Naive thymus-derived CD4-positive, alpha-beta T cell (primary cell): ENCODE data around the gene SEC22A. TPM values are rescaled to one million over a fixed set of nuclear protein-coding genes. Genes with fewer than 3 reads are reported as not detected.
"Not testable (repeated sequence)": the region's sequence is repeated elsewhere in the genome, so short reads cannot be mapped to it uniquely, and the experiment has no call there.

Experiments used
- ATAC-seq: fragments of 150-1000 bp; cut with Tn5 transposase; 2 replicates; pipeline ENCODE4 v1.10.0; 2021; ENCODE audit warnings: mild to moderate bottlenecking, moderate library complexity
- CTCF ChIA-PET: fragments of 350-600 bp; sonication (Branson Sonifier 250); formaldehyde crosslinking; loops from one replicate; lab custom pipeline; 2021; ENCODE audit warnings: antibody characterized with exemption; lab: Charles Lee
- POLR2A ChIA-PET: fragments of 350-600 bp; sonication (Branson Sonifier 250); formaldehyde crosslinking; loops from one replicate; lab custom pipeline; 2021; ENCODE audit warnings: antibody characterized with exemption, inconsistent platforms; lab: Charles Lee
- DNase-seq, 9 donors: peaks; one replicate each; pipeline versions ENCODE4 v3.0.0 to v3.0.0-alpha.2; 2020 to 2022; ENCODE audit warnings: mixed read lengths in 1 of 9
- H3K27ac ChIP-seq: one replicate; pipeline ENCODE4 v1.7.0; 2013; ENCODE audit warnings: mild to moderate bottlenecking, low read depth, low read length, moderate library complexity
- H3K27me3 ChIP-seq, 2 donors: one replicate each; pipeline ENCODE4 v1.7.0; 2013; ENCODE audit warnings: low read length in 2 of 2, mild to moderate bottlenecking in 2 of 2, moderate library complexity in 2 of 2; ENCODE audit not compliant: control insufficient read depth in 2 of 2, insufficient read depth in 2 of 2
- H3K36me3 ChIP-seq, 3 experiments: 1 replicate in 2 of 3; 2 replicates in 1 of 3; pipeline ENCODE4 v1.7.0; 2013; ENCODE audit warnings: low read length in 3 of 3, mild to moderate bottlenecking in 3 of 3, moderate library complexity in 1 of 3; ENCODE audit not compliant: insufficient read depth in 3 of 3, control insufficient read depth in 2 of 3
- H3K4me1 ChIP-seq, 2 donors: one replicate each; pipeline ENCODE4 v1.7.0; 2013; ENCODE audit warnings: low read length in 2 of 2, mild to moderate bottlenecking in 2 of 2, moderate library complexity in 1 of 2; ENCODE audit not compliant: control insufficient read depth in 2 of 2, insufficient read depth in 2 of 2
- H3K4me3 ChIP-seq: 2 replicates; pipeline ENCODE4 v1.7.0; 2013; ENCODE audit warnings: mild to moderate bottlenecking, low read length
- H3K9me3 ChIP-seq, 3 experiments: 1 replicate in 2 of 3; 2 replicates in 1 of 3; pipeline ENCODE4 v1.7.0; 2013; ENCODE audit warnings: low read length in 3 of 3; ENCODE audit not compliant: control insufficient read depth in 2 of 3
- H3K27ac Mint-ChIP-seq, 9 donors: one replicate each; pipeline ENCODE4 v1.8.0; 2020 to 2022; ENCODE audit warnings: mixed read lengths in 9 of 9, mild to moderate bottlenecking in 8 of 9, moderate library complexity in 5 of 9, inconsistent platforms in 2 of 9
- H3K27me3 Mint-ChIP-seq, 5 donors: one replicate each; pipeline ENCODE4 v1.8.0; 2021 to 2022; ENCODE audit warnings: mixed read lengths in 5 of 5, mild to moderate bottlenecking in 1 of 5
- H3K36me3 Mint-ChIP-seq, 5 donors: one replicate each; pipeline ENCODE4 v1.8.0; 2020 to 2022; ENCODE audit warnings: mixed read lengths in 5 of 5, mild to moderate bottlenecking in 3 of 5, inconsistent platforms in 1 of 5
- H3K4me1 Mint-ChIP-seq, 7 donors: one replicate each; pipeline ENCODE4 v1.8.0; 2020 to 2022; ENCODE audit warnings: mixed read lengths in 7 of 7, mild to moderate bottlenecking in 3 of 7, inconsistent platforms in 1 of 7
- H3K4me3 Mint-ChIP-seq, 10 donors: one replicate each; pipeline ENCODE4 v1.8.0; 2020 to 2022; ENCODE audit warnings: mild to moderate bottlenecking in 10 of 10, mixed read lengths in 10 of 10, moderate library complexity in 6 of 10, inconsistent platforms in 2 of 10
- H3K9me3 Mint-ChIP-seq, 11 donors: one replicate each; pipeline ENCODE4 v1.8.0; 2020 to 2022; ENCODE audit warnings: mixed read lengths in 11 of 11, mild to moderate bottlenecking in 4 of 11, inconsistent platforms in 1 of 11, moderate library complexity in 1 of 11
- intact Hi-C, 2 donors: fragments of 100-400 bp; cut with micrococcal nuclease; formaldehyde crosslinking; loops; one replicate each; pipeline ENCODE4 v1.15.1; 2023
- polyA plus RNA-seq, 2 donors: library from polyadenylated mRNA; unstranded; fragments of 300-500 nt; fragmentation: Illumina TruSeq; gene quantifications; one replicate each; pipeline ENCODE4 v1.2.3, GENCODE V29; 2021
- total RNA-seq, 6 experiments: library from RNA in 5 of 6; stranded (reverse) in 5 of 6; gene quantifications; 1 replicate in 5 of 6; 2 replicates in 1 of 6; pipeline ENCODE4 v1.2.3 and lab custom pipeline; 2021 to 2026

SEC22A gene
- total and polyA plus RNA-seq, 7 experiments from 2014 or later, result 14.0 to 20.1 (median 16.1) TPM

DNA sequence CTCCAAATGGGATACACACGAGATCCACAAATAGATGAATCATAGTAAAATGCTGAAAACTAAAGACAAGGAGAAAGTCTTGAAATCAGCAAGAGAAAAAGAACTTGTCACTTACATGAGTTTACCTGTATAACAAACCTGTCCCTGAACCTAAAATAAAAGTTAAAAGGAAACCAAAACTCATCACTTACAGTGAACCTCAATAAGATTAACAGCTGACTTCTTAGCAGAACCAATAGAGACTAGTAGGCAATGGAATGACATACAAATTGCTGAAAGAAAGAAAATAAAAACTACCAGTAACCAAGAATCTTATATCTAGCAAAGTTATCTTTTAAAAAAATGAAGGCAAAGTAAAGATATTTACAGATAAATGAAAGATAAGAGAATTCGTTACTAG lies 27.4 kb downstream of the SEC22A start:
- ATAC-seq (no peak), DNase-seq (peak in 2 of 9 donors; percentile 1 to 7)
- Mint-ChIP-seq H3K9me3 (peaks cover 0 to 28% (median 14%) of the 10 kb centered on the region in 11 donors), H3K27me3 (no peaks in the 10 kb centered on the region), H3K36me3 (peaks cover 20 to 73% (median 65%) of the 10 kb centered on the region in 5 donors), H3K4me3 (no peak overlapping the region), H3K27ac (no peak overlapping the region), H3K4me1 (peaks cover 0 to 3% (median 0%) of the 10 kb centered on the region in 7 donors)
- POLR2A ChIA-PET, result no interaction called here
- intact Hi-C loops, result no loop called here
- peaks cover 0 to 13% (median 4%) of the 10 kb centered on the region in 3 experiments for H3K9me3 ChIP-seq
- no peak overlapping the region for H3K4me3 ChIP-seq
- H3K27me3 ChIP-seq, result no peaks in the 10 kb centered on the region
- peaks cover 0 to 29% (median 0%) of the 10 kb centered on the region in 3 experiments for H3K36me3 ChIP-seq
- CTCF ChIA-PET, result no interaction called here
- H3K4me1 ChIP-seq, result no peaks in the 10 kb centered on the region
- H3K27ac ChIP-seq, result no peak overlapping the region

GRCh38 chr3:123236902-123237301 lies 35.2 kb downstream of the SEC22A start:
- peaks cover 9 to 37% (median 26%) of the 10 kb centered on the region in 7 donors for H3K4me1 Mint-ChIP-seq
- peaks cover 0 to 3% (median 0%) of the 10 kb centered on the region in 11 donors for H3K9me3 Mint-ChIP-seq
- ChIA-PET POLR2A (no interaction called here), CTCF (no interaction called here)
- DNase-seq, result no peak
- intact Hi-C loops, result no loop called here
- no peak for ATAC-seq
- H3K36me3 Mint-ChIP-seq, result peaks cover 14 to 65% (median 59%) of the 10 kb centered on the region in 5 donors
- Histone ChIP-seq H3K4me3 (no peak overlapping the region), H3K27me3 (no peaks in the 10 kb centered on the region), H3K4me1 (no peaks in the 10 kb centered on the region), H3K27ac (no peak overlapping the region), H3K36me3 (peaks cover 0 to 6% (median 0%) of the 10 kb centered on the region in 3 experiments), H3K9me3 (no peaks in the 10 kb centered on the region)
- no peak overlapping the region for H3K27ac Mint-ChIP-seq
- no peak overlapping the region for H3K4me3 Mint-ChIP-seq
- no peaks in the 10 kb centered on the region for H3K27me3 Mint-ChIP-seq

DNA sequence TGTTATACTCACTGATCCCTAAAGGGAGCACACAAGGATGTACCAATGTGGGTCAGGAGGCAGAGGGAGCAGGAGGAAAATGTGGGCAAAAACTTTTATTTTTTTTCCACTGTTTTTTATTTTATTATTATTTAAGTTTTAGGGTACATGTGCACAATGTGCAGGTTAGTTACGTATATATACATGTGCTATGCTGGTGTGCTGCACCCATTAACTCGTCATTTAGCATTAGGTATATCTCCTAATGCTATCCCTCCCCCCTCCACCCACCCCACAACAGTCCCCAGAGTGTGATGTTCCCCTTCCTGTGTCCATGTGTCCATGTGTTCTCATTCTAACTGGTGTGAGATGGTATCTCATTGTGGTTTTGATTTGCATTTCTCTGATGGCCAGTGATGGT lies 37.4 kb downstream of the SEC22A start:
- H3K36me3 ChIP-seq, H3K27me3 ChIP-seq, H3K9me3 Mint-ChIP-seq, H3K9me3 ChIP-seq, intact Hi-C loops, CTCF ChIA-PET, H3K4me3 Mint-ChIP-seq, H3K27ac ChIP-seq, ATAC-seq, H3K4me1 ChIP-seq, H3K4me3 ChIP-seq, H3K27me3 Mint-ChIP-seq, POLR2A ChIA-PET, DNase-seq: not testable (repeated sequence)
- peak overlapping the region in 2 of 9 donors; percentile 49 to 76 for H3K27ac Mint-ChIP-seq
- peaks cover 9 to 57% (median 44%) of the 10 kb centered on the region in 7 donors for H3K4me1 Mint-ChIP-seq
- H3K36me3 Mint-ChIP-seq, result peaks cover 10 to 65% (median 51%) of the 10 kb centered on the region in 5 donors

- H3K4me1 Mint-ChIP-seq, result peaks cover 13 to 63% (median 48%) of the 10 kb centered on the region in 7 donors
- H3K4me3 Mint-ChIP-seq, result no peak overlapping the region
- no peak for DNase-seq
- ChIA-PET CTCF (no interaction called here), POLR2A (no interaction called here)
- peaks cover 0 to 3% (median 0%) of the 10 kb centered on the region in 11 donors for H3K9me3 Mint-ChIP-seq
- Histone ChIP-seq H3K9me3 (no peaks in the 10 kb centered on the region), H3K4me3 (no peak overlapping the region), H3K27me3 (no peaks in the 10 kb centered on the region), H3K4me1 (no peaks in the 10 kb centered on the region), H3K27ac (no peak overlapping the region), H3K36me3 (peaks cover 0 to under 1% (median 0%) of the 10 kb centered on the region in 3 experiments)
- intact Hi-C loops, result no loop called here
- peak overlapping the region in 4 of 9 donors; percentile 28 to 76 (median 46) for H3K27ac Mint-ChIP-seq
- ATAC-seq, result no peak
- H3K27me3 Mint-ChIP-seq, result no peaks in the 10 kb centered on the region
- H3K36me3 Mint-ChIP-seq, result peaks cover 10 to 71% (median 49%) of the 10 kb centered on the region in 5 donors
Observed at GRCh38 chr3:123239756-123240155, 38.0 kb downstream of the SEC22A start.

DNA sequence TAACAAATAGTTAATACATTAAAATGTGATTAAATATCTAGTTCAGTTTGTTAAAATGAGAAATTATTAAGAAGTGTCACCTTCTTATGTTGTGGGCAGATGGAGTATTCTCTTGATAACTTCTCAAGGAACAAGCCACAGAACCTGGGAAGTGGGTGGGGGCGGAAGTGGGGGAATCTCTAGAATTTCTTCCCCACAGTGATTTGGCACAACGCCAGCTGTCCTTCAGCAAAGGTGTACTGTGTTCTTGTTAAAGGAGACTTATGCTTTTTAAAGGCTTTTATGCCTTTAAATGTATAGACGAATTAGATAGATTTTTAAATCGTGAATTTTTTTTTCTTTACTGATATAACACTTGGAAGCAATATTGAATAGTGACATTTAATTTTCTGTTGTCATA lies 42.4 kb downstream of the SEC22A start:
- H3K27me3 ChIP-seq, result no peaks in the 10 kb centered on the region
- DNase-seq (peak in 7 of 9 donors; percentile 3 to 37 (median 21)), ATAC-seq (no peak)
- Mint-ChIP-seq H3K9me3 (peaks cover 0 to 3% (median 0%) of the 10 kb centered on the region in 11 donors), H3K36me3 (peaks cover 18 to 73% (median 43%) of the 10 kb centered on the region in 5 donors), H3K4me1 (peaks cover 11 to 44% (median 37%) of the 10 kb centered on the region in 7 donors), H3K4me3 (no peak overlapping the region), H3K27me3 (no peaks in the 10 kb centered on the region), H3K27ac (peak overlapping the region in 1 of 9 donors; percentile 36)
- CTCF ChIA-PET, result interaction anchor here (0.8 kb wide), 1 partner anchor 16 kb away, joined by 3 read pairs; no protein-coding TSS in a partner anchor
- no peaks in the 10 kb centered on the region for H3K4me1 ChIP-seq
- no peaks in the 10 kb centered on the region for H3K9me3 ChIP-seq
- H3K36me3 ChIP-seq, result peaks cover 0 to 37% (median 0%) of the 10 kb centered on the region in 3 experiments
- H3K27ac ChIP-seq, result no peak overlapping the region
- POLR2A ChIA-PET, result no interaction called here
- intact Hi-C loops, result no loop called here
- no peak overlapping the region for H3K4me3 ChIP-seq

DNA sequence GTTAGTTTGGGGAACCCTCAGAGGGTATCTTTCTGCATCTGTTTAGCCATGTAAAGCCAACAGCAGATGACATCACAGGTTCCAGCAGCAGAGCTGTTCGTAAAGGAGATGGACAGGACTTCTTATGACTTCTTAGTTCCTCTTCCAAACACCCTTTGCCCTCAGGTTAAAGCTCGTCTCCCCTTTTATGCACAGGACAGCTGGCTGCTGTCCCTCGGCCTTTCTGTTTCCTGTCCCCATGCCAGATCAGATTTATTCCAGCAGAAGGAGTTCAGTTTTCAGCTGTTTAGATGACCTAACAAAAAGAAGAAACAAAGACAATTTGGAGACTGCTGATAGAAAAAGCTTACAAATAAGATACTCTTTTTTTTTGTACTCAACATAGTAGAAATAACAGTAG lies 45.1 kb downstream of the SEC22A start:
- no peak for ATAC-seq
- ChIA-PET CTCF (interaction anchor here (0.7 kb wide), 1 partner anchor 71 kb away, joined by 3 read pairs; no protein-coding TSS in a partner anchor), POLR2A (no interaction called here)
- no peaks in the 10 kb centered on the region for H3K9me3 ChIP-seq
- Mint-ChIP-seq H3K36me3 (peaks cover 14 to 66% (median 30%) of the 10 kb centered on the region in 5 donors), H3K27ac (no peak overlapping the region), H3K9me3 (no peaks in the 10 kb centered on the region), H3K27me3 (no peaks in the 10 kb centered on the region), H3K4me1 (peaks cover 4 to 29% (median 25%) of the 10 kb centered on the region in 7 donors), H3K4me3 (no peak overlapping the region)
- no peaks in the 10 kb centered on the region for H3K27me3 ChIP-seq
- intact Hi-C loops, result no loop called here
- H3K36me3 ChIP-seq, result peaks cover 0 to 38% (median 0%) of the 10 kb centered on the region in 3 experiments
- H3K27ac ChIP-seq, result no peak overlapping the region
- DNase-seq, result no peak
- H3K4me1 ChIP-seq, result no peaks in the 10 kb centered on the region
- no peak overlapping the region for H3K4me3 ChIP-seq

DNA sequence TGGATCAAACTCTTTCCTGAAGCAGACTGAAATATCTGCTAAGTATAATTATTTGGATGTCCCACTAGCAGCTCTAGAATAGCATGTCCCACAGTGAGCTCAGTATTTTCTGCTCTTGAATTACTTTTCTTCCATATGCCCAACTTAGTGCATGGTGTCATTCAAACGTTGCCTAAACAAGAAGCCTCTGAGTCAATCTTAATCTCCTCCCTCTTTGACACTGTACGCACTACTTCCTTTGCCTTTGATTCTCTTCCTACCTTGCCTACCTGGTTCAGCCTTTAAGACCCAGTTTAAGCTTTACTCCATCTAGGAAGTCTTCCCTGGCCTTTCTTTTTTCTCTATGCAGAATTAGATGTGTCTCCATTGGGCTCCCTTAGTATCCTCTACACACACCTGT lies 54.5 kb downstream of the SEC22A start:
- ATAC-seq, result no peak

More for the DNA sequence above, 54.5 kb downstream of the SEC22A start:
- no peak for DNase-seq
- Histone ChIP-seq H3K4me3 (no peak overlapping the region), H3K36me3 (no peaks in the 10 kb centered on the region), H3K4me1 (no peaks in the 10 kb centered on the region), H3K27ac (no peak overlapping the region), H3K27me3 (no peaks in the 10 kb centered on the region), H3K9me3 (no peaks in the 10 kb centered on the region)
- Mint-ChIP-seq H3K27ac (no peak overlapping the region), H3K36me3 (peaks cover 0 to 22% (median 5%) of the 10 kb centered on the region in 5 donors), H3K4me1 (peaks cover 0 to 5% (median 0%) of the 10 kb centered on the region in 7 donors), H3K9me3 (no peaks in the 10 kb centered on the region), H3K27me3 (no peaks in the 10 kb centered on the region), H3K4me3 (no peak overlapping the region)
- POLR2A ChIA-PET, result no interaction called here
- intact Hi-C loops, result loop anchor here in 1 of 2 donors (10.0 kb wide), 1 partner anchor 401 kb away; no protein-coding TSS in a partner anchor
- CTCF ChIA-PET, result no interaction called here
